ENCODE results near the gene MAP3K10.
A peak's percentile ranks its signal among the peaks of the same experiment; 100 is the strongest.

Gene MAP3K10

GRCh38 chr19:40184273-40184672, 7.0 kb upstream of the MAP3K10 start:
- H3K9me3 ChIP-seq (ENCODE audit: low read depth, low read length) = no peaks in the 10 kb centered on the region
- H3K36me3 ChIP-seq (ENCODE audit: insufficient read depth, low read length) = no peaks in the 10 kb centered on the region
- no peak for TF ChIP-seq EZH2 (IDR thresholded peaks at IDR 0.05)
- no peak for TF ChIP-seq FOXP2 (optimal IDR thresholded peaks at IDR 0.05; ENCODE audit: control extremely low read depth, extremely low read length, insufficient read depth)
- TF ChIP-seq POLR2AphosphoS5 (IDR thresholded peaks at IDR 0.05; ENCODE audit: borderline replicate concordance, low read depth, low read length) = no peak
- no peak overlapping the region for H3K27ac ChIP-seq
- H3K4me3 ChIP-seq = no peak overlapping the region
- DNase-seq (ENCODE audit: low read depth, low spot score) = no peak
- no peak overlapping the region for H3K9ac ChIP-seq (ENCODE audit: insufficient read length)

- Histone ChIP-seq H3K36me3 (ENCODE audit: insufficient read depth, low read length) (no peaks in the 10 kb centered on the region), H3K27ac (no peak overlapping the region), H3K4me3 (peak overlapping the region; percentile 96), H3K9me3 (ENCODE audit: low read depth, low read length) (no peaks in the 10 kb centered on the region), H3K9ac (ENCODE audit: insufficient read length) (peak overlapping the region; percentile 45)
- TF ChIP-seq FOXP2 (optimal IDR thresholded peaks at IDR 0.05; ENCODE audit: control extremely low read depth, extremely low read length, insufficient read depth) = no peak
- no peak for TF ChIP-seq EZH2 (IDR thresholded peaks at IDR 0.05)
- TF ChIP-seq POLR2AphosphoS5 (IDR thresholded peaks at IDR 0.05; ENCODE audit: borderline replicate concordance, low read depth, low read length) = no peak
- DNase-seq (ENCODE audit: low read depth, low spot score) = no peak
Observed at GRCh38 chr19:40191836-40192646, 815 bp downstream of the MAP3K10 start.

- no peaks in the 10 kb centered on the region for H3K9me3 ChIP-seq (ENCODE audit: low read depth, low read length)
- no peak for TF ChIP-seq FOXP2 (optimal IDR thresholded peaks at IDR 0.05; ENCODE audit: control extremely low read depth, extremely low read length, insufficient read depth)
- no peak for TF ChIP-seq EZH2 (IDR thresholded peaks at IDR 0.05)
- no peak for TF ChIP-seq POLR2AphosphoS5 (IDR thresholded peaks at IDR 0.05; ENCODE audit: borderline replicate concordance, low read depth, low read length)
Observed at GRCh38 chr19:40192758-40193586, 1.7 kb downstream of the MAP3K10 start.

GRCh38 chr19:40193587-40193849, 2.3 kb downstream of the MAP3K10 start:
- Histone ChIP-seq H3K9me3 (ENCODE audit: low read depth, low read length) (no peaks in the 10 kb centered on the region), H3K9ac (ENCODE audit: insufficient read length) (no peak overlapping the region), H3K27ac (no peak overlapping the region), H3K36me3 (ENCODE audit: insufficient read depth, low read length) (no peaks in the 10 kb centered on the region), H3K4me3 (no peak overlapping the region)
- no peak for TF ChIP-seq FOXP2 (optimal IDR thresholded peaks at IDR 0.05; ENCODE audit: control extremely low read depth, extremely low read length, insufficient read depth)
- TF ChIP-seq EZH2 (IDR thresholded peaks at IDR 0.05) = no peak
- TF ChIP-seq POLR2AphosphoS5 (IDR thresholded peaks at IDR 0.05; ENCODE audit: borderline replicate concordance, low read depth, low read length) = no peak
- no peak for DNase-seq (ENCODE audit: low read depth, low spot score)

More at GRCh38 chr19:40192758-40193586, 1.7 kb downstream of the MAP3K10 start:
- H3K9ac ChIP-seq (ENCODE audit: insufficient read length) = no peak overlapping the region
- no peak overlapping the region for H3K4me3 ChIP-seq
- H3K27ac ChIP-seq = no peak overlapping the region
- DNase-seq (ENCODE audit: low read depth, low spot score) = no peak
- no peaks in the 10 kb centered on the region for H3K36me3 ChIP-seq (ENCODE audit: insufficient read depth, low read length)

GRCh38 chr19:40198272-40198990, 7.2 kb downstream of the MAP3K10 start:
- Histone ChIP-seq H3K4me3 (no peak overlapping the region), H3K9ac (ENCODE audit: insufficient read length) (no peak overlapping the region), H3K9me3 (ENCODE audit: low read depth, low read length) (no peaks in the 10 kb centered on the region), H3K36me3 (ENCODE audit: insufficient read depth, low read length) (no peaks in the 10 kb centered on the region), H3K27ac (no peak overlapping the region)
- no peak for TF ChIP-seq POLR2AphosphoS5 (IDR thresholded peaks at IDR 0.05; ENCODE audit: borderline replicate concordance, low read depth, low read length)
- TF ChIP-seq FOXP2 (optimal IDR thresholded peaks at IDR 0.05; ENCODE audit: control extremely low read depth, extremely low read length, insufficient read depth) = no peak
- TF ChIP-seq EZH2 (IDR thresholded peaks at IDR 0.05) = no peak
- no peak for DNase-seq (ENCODE audit: low read depth, low spot score)

GRCh38 chr19:40200341-40201099, 9.3 kb downstream of the MAP3K10 start:
- Histone ChIP-seq H3K9me3 (ENCODE audit: low read depth, low read length) (no peaks in the 10 kb centered on the region), H3K9ac (ENCODE audit: insufficient read length) (no peak overlapping the region), H3K36me3 (ENCODE audit: insufficient read depth, low read length) (no peaks in the 10 kb centered on the region), H3K27ac (no peak overlapping the region), H3K4me3 (no peak overlapping the region)
- TF ChIP-seq FOXP2 (optimal IDR thresholded peaks at IDR 0.05; ENCODE audit: control extremely low read depth, extremely low read length, insufficient read depth) (no peak), EZH2 (IDR thresholded peaks at IDR 0.05) (no peak), POLR2AphosphoS5 (IDR thresholded peaks at IDR 0.05; ENCODE audit: borderline replicate concordance, low read depth, low read length) (no peak)
- DNase-seq (ENCODE audit: low read depth, low spot score) = no peak

- no peak for DNase-seq (ENCODE audit: low read depth, low spot score)
Observed at GRCh38 chr19:40204381-40204780, 13.2 kb downstream of the MAP3K10 start.

More at GRCh38 chr19:40204381-40204780, 13.2 kb downstream of the MAP3K10 start:
- H3K9me3 ChIP-seq (ENCODE audit: low read depth, low read length) = no peaks in the 10 kb centered on the region
- H3K4me3 ChIP-seq = no peak overlapping the region
- no peaks in the 10 kb centered on the region for H3K36me3 ChIP-seq (ENCODE audit: insufficient read depth, low read length)
- TF ChIP-seq EZH2 (IDR thresholded peaks at IDR 0.05) (no peak), FOXP2 (optimal IDR thresholded peaks at IDR 0.05; ENCODE audit: control extremely low read depth, extremely low read length, insufficient read depth) (no peak), POLR2AphosphoS5 (IDR thresholded peaks at IDR 0.05; ENCODE audit: borderline replicate concordance, low read depth, low read length) (no peak)
- no peak overlapping the region for H3K27ac ChIP-seq
- H3K9ac ChIP-seq (ENCODE audit: insufficient read length) = no peak overlapping the region

Measured in SK-N-MC (cell line).